GM19397 (cell line): ENCODE data around the gene LPCAT3.
A peak's percentile ranks its signal among the peaks of the same experiment; 100 is the strongest.

Experiments used
- ATAC-seq: cut with Tn5 transposase; IDR thresholded peaks from one replicate; pipeline ENCODE4 v1.9.1; 2021; ENCODE audit warnings: mild to moderate bottlenecking, moderate library complexity; ENCODE audit not compliant: unreplicated experiment

The LPCAT3 gene

GRCh38 chr12:6941267-6941666 lies 77.0 kb downstream of the LPCAT3 start:
- ATAC-seq: no peak

GRCh38 chr12:6939191-6939540 lies 79.1 kb downstream of the LPCAT3 start:
- no peak for ATAC-seq

GRCh38 chr12:6938353-6939190 lies 79.7 kb downstream of the LPCAT3 start:
- no peak for ATAC-seq

GRCh38 chr12:6937481-6938352 lies 80.6 kb downstream of the LPCAT3 start:
- peak; percentile 88 for ATAC-seq

GRCh38 chr12:6936636-6937480 lies 81.4 kb downstream of the LPCAT3 start:
- ATAC-seq: peak; percentile 7

- ATAC-seq: no peak
Measured at GRCh38 chr12:6936194-6936635, 82.1 kb downstream of the LPCAT3 start.

- no peak for ATAC-seq
Measured at GRCh38 chr12:6935371-6936193, 82.7 kb downstream of the LPCAT3 start.

- no peak for ATAC-seq
Measured at GRCh38 chr12:6934110-6934509, 84.2 kb downstream of the LPCAT3 start.

- no peak for ATAC-seq
Measured at GRCh38 chr12:6932766-6933165, 85.5 kb downstream of the LPCAT3 start.

- ATAC-seq: no peak
Measured at GRCh38 chr12:6929466-6930452, 88.5 kb downstream of the LPCAT3 start.

GRCh38 chr12:6928703-6929407 lies 89.4 kb downstream of the LPCAT3 start:
- no peak for ATAC-seq

GRCh38 chr12:6928022-6928702 lies 90.1 kb downstream of the LPCAT3 start:
- no peak for ATAC-seq

- ATAC-seq: no peak
Measured at GRCh38 chr12:6927379-6928021, 90.8 kb downstream of the LPCAT3 start, which contains the start of gene ATN1. Gene ATN1 (plus strand): TSS chr12:6927959. CDS start chr12:6934002, 6,043 bp downstream.
